OCI-LY7 (cell line): ENCODE data around the gene GPATCH8.

Source experiments
- EZH2phosphoT487 ChIP-seq: fragments of 200-600 bp; sonication (generic); IDR thresholded peaks from 2 replicates; pipeline ENCODE4 v1.6.1; 2018; ENCODE audit warnings: low read depth, borderline replicate concordance, mild to moderate bottlenecking, mixed run types, antibody characterized with exemption, low read length, moderate library complexity, mixed read lengths
- TF ChIP-seq, protein P1 (sequence below): fragments of 200-600 bp; sonication (generic); conservative IDR thresholded peaks from 2 replicates; pipeline ENCODE4 v1.5.1; 2014; ENCODE audit warnings: mild to moderate bottlenecking, antibody characterized with exemption, low read length, moderate library complexity, mixed read lengths

DNA sequence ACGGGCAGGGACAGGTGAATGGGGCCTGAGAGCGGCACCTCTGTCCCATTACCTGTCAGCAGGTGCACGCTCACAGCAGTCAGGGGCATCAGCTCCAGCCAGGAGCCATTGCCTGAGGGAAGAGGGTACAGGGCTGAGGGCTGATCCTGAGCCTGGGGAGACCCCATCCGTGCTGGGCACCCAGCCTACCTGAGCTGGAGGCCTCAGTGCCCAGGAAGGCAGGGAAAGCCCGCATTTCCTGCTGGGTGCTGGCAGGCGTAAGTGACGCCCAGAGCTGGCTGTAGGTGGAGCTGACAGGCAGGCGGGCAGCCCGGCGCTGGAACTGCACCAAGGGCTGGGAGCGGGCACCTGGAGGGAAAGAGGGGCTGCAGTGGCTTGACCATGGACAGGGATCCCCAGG is 147.0 kb downstream of the GPATCH8 start:
- TF ChIP-seq, protein P1, sequence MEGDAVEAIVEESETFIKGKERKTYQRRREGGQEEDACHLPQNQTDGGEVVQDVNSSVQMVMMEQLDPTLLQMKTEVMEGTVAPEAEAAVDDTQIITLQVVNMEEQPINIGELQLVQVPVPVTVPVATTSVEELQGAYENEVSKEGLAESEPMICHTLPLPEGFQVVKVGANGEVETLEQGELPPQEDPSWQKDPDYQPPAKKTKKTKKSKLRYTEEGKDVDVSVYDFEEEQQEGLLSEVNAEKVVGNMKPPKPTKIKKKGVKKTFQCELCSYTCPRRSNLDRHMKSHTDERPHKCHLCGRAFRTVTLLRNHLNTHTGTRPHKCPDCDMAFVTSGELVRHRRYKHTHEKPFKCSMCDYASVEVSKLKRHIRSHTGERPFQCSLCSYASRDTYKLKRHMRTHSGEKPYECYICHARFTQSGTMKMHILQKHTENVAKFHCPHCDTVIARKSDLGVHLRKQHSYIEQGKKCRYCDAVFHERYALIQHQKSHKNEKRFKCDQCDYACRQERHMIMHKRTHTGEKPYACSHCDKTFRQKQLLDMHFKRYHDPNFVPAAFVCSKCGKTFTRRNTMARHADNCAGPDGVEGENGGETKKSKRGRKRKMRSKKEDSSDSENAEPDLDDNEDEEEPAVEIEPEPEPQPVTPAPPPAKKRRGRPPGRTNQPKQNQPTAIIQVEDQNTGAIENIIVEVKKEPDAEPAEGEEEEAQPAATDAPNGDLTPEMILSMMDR: no peak
- no peak for TF ChIP-seq EZH2phosphoT487
